Measurements from ENCODE around the gene CASR.

The CASR gene

DNA sequence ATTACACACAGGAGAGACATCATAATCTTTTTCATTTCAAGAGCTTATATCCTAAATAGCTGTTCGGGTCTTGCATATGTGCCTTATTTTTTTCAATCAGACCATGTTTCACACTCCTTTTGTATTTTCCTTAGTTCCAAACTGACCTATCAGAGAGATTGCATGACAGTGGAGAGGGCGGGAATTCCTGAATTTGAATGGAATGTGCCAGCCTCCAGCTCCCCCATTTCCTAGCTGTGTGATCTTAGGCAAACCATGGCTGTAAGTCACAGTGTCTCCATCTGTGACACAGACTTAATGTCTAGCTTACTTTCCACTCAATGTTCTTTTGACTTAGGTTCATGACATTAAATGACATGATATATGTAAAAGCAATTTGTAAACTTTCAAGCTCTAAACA lies 79.6 kb downstream of the CASR start:
- Mint-ChIP-seq H3K4me1 (peaks cover 7% of the 10 kb centered on the region), H3K9me3 (no peaks in the 10 kb centered on the region), H3K27ac (no peak overlapping the region), H3K36me3 (no peaks in the 10 kb centered on the region), H3K4me3 (no peak overlapping the region)
- no peak for ATAC-seq
- no peak for DNase-seq (ENCODE audit: low spot score in 2 of 2)

DNA sequence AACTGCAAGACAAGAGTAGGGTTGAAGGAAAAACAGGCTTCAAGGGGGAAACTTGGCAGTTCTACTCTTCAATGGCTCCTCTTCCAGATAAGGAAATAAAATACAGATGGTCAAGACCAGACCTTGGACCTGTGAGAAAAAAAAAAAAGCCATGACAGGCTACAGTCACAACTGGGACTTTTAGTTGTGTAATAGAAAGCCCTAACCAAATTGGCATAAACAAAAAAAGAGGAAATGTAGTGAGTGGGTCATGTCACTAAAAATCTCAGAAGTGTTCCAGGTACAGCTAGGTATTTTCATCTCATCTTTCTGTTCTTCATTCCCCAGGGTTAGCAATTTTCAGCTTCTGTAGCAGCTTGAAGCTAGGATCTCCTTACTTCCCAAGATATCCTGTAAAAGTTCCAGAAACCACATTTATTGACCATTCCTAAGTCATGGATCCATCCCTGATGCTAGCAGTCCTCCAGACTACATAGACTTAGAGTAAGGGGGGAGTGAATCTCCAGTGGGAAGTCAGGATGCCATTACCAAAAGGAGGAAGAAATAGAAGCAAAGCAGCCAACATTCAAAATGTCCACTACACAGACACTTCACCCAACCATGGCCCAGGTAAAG lies 80.6 kb downstream of the CASR start:
- Mint-ChIP-seq H3K27ac (no peak overlapping the region), H3K36me3 (no peaks in the 10 kb centered on the region), H3K9me3 (no peaks in the 10 kb centered on the region), H3K4me3 (no peak overlapping the region), H3K4me1 (no peaks in the 10 kb centered on the region)
- DNase-seq (ENCODE audit: low spot score in 2 of 2) (no peak), ATAC-seq (no peak)

DNA sequence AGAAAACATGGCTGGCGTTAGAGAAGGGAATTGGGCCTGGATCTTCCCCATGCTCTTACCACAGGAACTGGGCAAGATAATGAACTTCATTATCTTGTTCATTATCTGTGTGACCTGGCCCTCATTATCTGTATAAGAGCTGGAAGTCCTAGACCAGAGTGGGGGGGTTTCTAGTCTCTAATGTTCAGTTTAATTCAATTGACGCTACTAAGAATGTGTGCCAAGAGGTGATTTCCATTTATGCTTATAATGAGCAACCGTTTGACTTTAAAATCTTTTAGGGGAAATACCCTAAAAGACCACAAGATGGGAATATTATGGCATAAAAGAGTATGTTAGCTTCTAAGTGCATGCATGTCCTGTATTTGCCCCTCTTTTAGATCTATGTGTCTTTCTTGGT lies 82.5 kb downstream of the CASR start:
- Mint-ChIP-seq H3K4me3 (no peak overlapping the region), H3K36me3 (no peaks in the 10 kb centered on the region), H3K9me3 (no peaks in the 10 kb centered on the region), H3K27ac (no peak overlapping the region), H3K4me1 (peaks cover under 1% of the 10 kb centered on the region)
- no peak for ATAC-seq
- no peak for DNase-seq (ENCODE audit: low spot score in 2 of 2)

DNA sequence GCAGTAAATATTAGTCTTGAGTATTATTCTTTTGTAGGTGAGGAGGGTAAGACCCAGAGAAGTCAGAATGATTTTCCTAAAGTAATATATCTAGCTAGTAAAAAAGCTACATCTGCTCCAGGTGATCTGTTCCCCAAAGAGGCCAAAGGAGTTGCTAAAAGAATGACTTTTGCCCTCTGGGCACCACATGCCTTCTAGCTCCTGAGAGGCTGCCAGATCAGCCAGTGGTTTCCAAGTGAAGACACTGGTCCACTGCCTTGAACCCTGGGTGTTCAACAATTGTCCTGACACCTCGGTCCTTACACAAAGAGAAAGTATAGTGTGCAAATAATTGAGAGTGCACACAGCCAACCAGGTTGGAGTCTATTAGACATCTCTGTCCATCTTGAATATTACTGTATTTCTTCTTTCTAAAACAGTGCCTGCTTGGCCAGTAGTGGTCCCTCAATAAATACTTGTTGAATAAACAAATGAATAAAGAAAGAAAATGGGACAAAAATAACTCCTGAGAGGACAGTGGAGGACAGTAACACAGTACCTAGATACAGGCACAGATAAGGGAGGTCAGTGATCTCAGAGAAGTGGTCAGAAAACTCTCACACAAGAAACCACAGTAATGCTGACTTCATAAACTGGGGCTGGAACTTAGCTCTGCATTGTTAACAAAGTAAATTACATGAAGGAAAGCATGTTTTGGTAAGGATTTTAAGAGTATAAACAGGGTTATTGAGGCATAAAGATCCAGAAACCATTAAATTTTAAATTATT lies 85.0 kb downstream of the CASR start:
- H3K36me3 Mint-ChIP-seq = no peaks in the 10 kb centered on the region
- peaks cover 22% of the 10 kb centered on the region for H3K4me1 Mint-ChIP-seq
- H3K9me3 Mint-ChIP-seq = no peaks in the 10 kb centered on the region
- no peak overlapping the region for H3K27ac Mint-ChIP-seq
- H3K4me3 Mint-ChIP-seq = no peak overlapping the region
- peak; percentile 46 for ATAC-seq
- no peak for DNase-seq (ENCODE audit: low spot score in 2 of 2)

DNA sequence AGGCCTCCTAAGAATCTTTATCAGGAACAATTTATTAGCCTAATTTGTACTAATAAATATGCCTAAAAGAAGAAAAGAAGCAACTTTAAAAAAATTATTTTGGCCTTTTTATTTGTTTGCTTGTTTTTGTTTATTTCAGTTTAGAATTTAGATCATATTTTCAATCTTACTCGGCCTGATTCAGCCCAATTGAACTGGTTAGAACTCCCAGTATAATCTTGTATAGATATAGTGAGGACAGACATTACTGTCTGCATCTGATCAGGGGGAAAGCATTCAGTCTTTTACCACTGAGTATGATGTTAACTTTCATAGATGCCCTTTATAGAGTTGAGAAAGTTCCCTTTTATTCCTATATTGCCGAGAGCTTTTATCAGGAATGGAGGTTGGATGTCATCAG lies 85.6 kb downstream of the CASR start:
- no peak for ATAC-seq
- Mint-ChIP-seq H3K4me3 (no peak overlapping the region), H3K36me3 (no peaks in the 10 kb centered on the region), H3K9me3 (no peaks in the 10 kb centered on the region), H3K27ac (no peak overlapping the region), H3K4me1 (peaks cover 26% of the 10 kb centered on the region)
- DNase-seq (ENCODE audit: low spot score in 2 of 2) = no peak

DNA sequence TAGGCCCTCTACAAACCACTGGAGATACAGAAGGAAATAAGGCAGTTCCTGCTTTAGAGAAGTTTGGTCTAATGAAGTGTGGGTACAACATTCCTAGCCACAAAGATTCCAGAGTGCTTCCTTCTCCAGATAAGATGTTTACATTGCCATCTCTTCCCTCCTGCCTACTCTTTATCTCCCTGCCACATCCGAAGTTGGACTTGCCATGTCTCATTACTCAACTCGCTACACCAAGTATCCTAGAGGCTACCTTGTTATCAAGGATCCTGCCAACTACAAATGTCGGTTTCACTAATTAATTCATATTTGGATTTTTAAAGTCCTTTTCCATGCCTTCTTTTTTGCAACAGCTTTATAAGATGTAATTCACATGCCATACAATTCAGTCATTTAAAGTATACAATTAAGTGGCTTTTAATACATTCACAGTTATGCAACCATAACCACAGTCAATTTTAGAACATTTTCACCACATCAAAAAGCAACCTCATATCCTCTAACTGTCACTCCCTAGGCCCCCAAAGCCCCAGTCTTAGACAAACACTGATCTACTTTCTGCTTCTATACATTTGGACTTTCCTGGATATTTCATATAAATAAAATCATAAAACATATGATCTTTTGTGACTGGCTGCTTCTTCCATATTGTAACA lies 87.9 kb downstream of the CASR start:
- DNase-seq (ENCODE audit: low spot score in 2 of 2) (no peak), ATAC-seq (peak; percentile 55)
- H3K27ac Mint-ChIP-seq = no peak overlapping the region
- no peak overlapping the region for H3K4me3 Mint-ChIP-seq
- H3K9me3 Mint-ChIP-seq = no peaks in the 10 kb centered on the region
- H3K36me3 Mint-ChIP-seq = no peaks in the 10 kb centered on the region
- peaks cover 26% of the 10 kb centered on the region for H3K4me1 Mint-ChIP-seq

DNA sequence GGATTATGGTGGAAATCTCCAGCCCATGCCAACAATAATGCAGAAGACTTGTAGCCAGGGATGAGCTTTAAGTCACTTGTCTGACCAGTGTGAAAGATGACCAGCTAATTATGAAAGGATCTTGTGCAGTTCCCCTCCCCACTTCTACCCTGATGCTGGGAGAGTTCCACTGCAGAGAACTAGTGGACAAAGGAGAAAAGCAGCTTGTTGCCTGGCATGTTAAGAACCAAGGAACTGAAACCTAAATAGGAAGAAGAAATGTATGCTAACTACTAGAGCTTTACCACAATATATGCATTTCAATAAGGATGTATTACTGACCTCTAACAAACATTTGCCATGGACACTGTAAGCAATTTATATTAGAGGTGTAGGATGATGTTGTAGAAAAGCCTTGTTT lies 89.4 kb downstream of the CASR start:
- ATAC-seq = no peak
- no peaks in the 10 kb centered on the region for H3K36me3 Mint-ChIP-seq
- H3K27ac Mint-ChIP-seq = no peak overlapping the region
- H3K9me3 Mint-ChIP-seq = no peaks in the 10 kb centered on the region
- peaks cover 26% of the 10 kb centered on the region for H3K4me1 Mint-ChIP-seq
- H3K4me3 Mint-ChIP-seq = no peak overlapping the region
- DNase-seq (ENCODE audit: low spot score in 2 of 2) = no peak

DNA sequence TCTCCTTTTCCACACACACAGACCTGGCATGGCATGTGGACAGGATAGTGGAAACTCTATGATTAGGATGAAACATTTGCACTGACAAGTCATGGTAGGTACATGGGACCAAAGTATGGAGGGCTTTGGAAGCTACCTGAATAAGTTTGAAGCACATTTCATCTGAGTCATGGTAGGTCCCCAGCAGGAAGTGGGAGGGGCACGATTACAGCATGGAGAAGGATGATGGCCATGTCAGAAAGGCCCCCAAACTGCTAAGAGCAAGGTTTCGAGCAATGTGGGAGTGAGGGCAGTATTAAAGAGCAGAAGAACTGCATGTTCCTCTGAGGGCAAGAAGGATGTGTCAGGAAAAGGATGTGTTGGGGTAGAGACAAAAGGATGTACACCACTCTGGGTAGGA lies 90.0 kb downstream of the CASR start:
- ATAC-seq (peak; percentile 36), DNase-seq (ENCODE audit: low spot score in 2 of 2) (no peak)
- peak overlapping the region; percentile 12 for H3K27ac Mint-ChIP-seq
- no peaks in the 10 kb centered on the region for H3K36me3 Mint-ChIP-seq
- H3K4me1 Mint-ChIP-seq = peaks cover 26% of the 10 kb centered on the region
- H3K4me3 Mint-ChIP-seq = no peak overlapping the region
- H3K9me3 Mint-ChIP-seq = no peaks in the 10 kb centered on the region

DNA sequence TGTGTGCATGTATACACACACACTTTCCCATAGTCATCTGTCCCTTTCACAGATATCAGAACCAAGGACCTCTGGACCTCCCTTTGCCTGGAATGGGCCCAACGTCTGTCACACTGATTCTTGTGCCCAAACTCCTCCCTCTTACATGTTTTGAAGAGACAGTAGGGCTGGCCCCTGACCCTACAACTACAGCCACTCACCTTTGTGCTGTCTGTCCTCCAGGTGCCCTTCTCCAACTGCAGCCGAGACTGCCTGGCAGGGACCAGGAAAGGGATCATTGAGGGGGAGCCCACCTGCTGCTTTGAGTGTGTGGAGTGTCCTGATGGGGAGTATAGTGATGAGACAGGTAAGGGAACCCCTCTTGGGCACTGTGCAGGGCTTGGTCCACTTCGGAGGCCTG lies 98.4 kb downstream of the CASR start:
- Mint-ChIP-seq H3K27ac (no peak overlapping the region), H3K36me3 (no peaks in the 10 kb centered on the region), H3K9me3 (no peaks in the 10 kb centered on the region), H3K4me1 (no peaks in the 10 kb centered on the region), H3K4me3 (no peak overlapping the region)
- no peak for ATAC-seq
- DNase-seq (ENCODE audit: low spot score in 2 of 2) = no peak

DNA sequence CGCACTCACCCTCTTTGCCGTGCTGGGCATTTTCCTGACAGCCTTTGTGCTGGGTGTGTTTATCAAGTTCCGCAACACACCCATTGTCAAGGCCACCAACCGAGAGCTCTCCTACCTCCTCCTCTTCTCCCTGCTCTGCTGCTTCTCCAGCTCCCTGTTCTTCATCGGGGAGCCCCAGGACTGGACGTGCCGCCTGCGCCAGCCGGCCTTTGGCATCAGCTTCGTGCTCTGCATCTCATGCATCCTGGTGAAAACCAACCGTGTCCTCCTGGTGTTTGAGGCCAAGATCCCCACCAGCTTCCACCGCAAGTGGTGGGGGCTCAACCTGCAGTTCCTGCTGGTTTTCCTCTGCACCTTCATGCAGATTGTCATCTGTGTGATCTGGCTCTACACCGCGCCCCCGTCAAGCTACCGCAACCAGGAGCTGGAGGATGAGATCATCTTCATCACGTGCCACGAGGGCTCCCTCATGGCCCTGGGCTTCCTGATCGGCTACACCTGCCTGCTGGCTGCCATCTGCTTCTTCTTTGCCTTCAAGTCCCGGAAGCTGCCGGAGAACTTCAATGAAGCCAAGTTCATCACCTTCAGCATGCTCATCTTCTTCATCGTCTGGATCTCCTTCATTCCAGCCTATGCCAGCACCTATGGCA lies 100.5 kb downstream of the CASR start:
- H3K27ac Mint-ChIP-seq = no peak overlapping the region

DNA sequence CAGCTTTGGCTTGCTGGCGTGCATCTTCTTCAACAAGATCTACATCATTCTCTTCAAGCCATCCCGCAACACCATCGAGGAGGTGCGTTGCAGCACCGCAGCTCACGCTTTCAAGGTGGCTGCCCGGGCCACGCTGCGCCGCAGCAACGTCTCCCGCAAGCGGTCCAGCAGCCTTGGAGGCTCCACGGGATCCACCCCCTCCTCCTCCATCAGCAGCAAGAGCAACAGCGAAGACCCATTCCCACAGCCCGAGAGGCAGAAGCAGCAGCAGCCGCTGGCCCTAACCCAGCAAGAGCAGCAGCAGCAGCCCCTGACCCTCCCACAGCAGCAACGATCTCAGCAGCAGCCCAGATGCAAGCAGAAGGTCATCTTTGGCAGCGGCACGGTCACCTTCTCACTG lies 101.0 kb downstream of the CASR start:
- ATAC-seq (no peak), DNase-seq (ENCODE audit: low spot score in 2 of 2) (no peak)
- Mint-ChIP-seq H3K36me3 (no peaks in the 10 kb centered on the region), H3K4me1 (no peaks in the 10 kb centered on the region), H3K9me3 (no peaks in the 10 kb centered on the region), H3K4me3 (no peak overlapping the region), H3K27ac (no peak overlapping the region)

More for the DNA sequence above, 100.5 kb downstream of the CASR start:
- H3K4me3 Mint-ChIP-seq = no peak overlapping the region
- ATAC-seq (no peak), DNase-seq (ENCODE audit: low spot score in 2 of 2) (no peak)
- H3K36me3 Mint-ChIP-seq = no peaks in the 10 kb centered on the region
- H3K4me1 Mint-ChIP-seq = no peaks in the 10 kb centered on the region
- no peaks in the 10 kb centered on the region for H3K9me3 Mint-ChIP-seq

DNA sequence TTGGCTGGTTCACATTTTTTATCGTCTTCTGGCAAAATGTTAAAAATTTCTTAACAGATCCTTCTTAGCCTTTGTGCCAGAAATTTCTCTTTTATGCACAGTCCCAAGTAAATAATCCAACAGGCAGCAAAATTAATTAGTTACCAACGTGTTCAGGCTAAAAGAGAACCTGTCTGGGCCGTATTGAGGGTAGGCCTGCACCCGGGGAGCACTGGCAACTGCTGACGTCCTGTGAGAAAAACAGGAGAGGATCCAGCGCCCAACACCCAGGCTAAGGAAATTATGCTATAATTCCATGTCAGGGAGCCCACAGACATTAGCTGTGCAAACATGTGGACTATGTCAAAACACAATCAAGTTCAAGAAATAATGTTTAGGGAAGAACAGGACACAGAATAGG lies 110.9 kb downstream of the CASR start:
- H3K36me3 Mint-ChIP-seq = no peaks in the 10 kb centered on the region
- DNase-seq (ENCODE audit: low spot score in 2 of 2) (no peak), ATAC-seq (no peak)
- H3K9me3 Mint-ChIP-seq = no peaks in the 10 kb centered on the region
- no peak overlapping the region for H3K27ac Mint-ChIP-seq
- peaks cover 12% of the 10 kb centered on the region for H3K4me1 Mint-ChIP-seq
- H3K4me3 Mint-ChIP-seq = no peak overlapping the region

DNA sequence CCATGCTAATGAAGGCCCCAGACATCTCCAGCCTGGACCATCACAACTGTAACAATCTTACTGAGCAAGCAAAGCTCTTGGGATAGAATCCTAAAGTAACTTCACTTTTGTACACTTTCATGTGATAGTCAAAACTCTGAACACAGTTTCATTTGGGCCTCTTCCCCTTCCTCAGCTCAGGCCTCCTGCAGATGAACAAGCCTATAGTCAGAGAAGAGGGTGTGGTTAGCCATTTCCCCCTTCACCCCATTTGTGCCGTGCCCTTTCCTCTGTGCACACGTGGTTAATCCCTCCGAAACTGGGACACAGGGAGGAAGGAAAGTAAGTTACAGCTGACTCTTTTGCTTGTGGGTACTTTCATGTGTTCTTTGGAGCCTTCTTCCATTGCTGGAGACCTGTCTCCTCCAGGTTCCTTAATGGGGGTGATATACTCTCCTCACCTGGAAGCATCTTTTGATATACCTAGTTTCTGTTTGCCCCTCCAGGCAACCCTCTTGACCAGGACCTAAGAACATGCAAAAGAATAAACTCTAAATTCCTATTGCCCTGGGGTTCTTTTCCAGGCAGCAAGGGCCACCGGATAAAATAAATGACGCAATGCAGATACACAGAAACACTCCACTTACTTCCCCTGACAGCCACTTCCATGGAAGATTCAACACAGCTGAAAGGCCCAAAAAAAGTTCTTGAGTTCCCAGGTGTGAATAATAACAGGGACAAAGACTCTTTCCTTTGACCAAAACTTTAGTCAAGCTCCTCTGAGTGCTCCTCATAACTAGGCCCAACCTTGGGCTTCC lies 112.0 kb downstream of the CASR start:
- H3K4me3 Mint-ChIP-seq = no peak overlapping the region
- H3K4me1 Mint-ChIP-seq = peaks cover 12% of the 10 kb centered on the region
- no peak overlapping the region for H3K27ac Mint-ChIP-seq
- H3K36me3 Mint-ChIP-seq = no peaks in the 10 kb centered on the region
- no peaks in the 10 kb centered on the region for H3K9me3 Mint-ChIP-seq
- ATAC-seq (peak; percentile 58), DNase-seq (ENCODE audit: low spot score in 2 of 2) (no peak)

DNA sequence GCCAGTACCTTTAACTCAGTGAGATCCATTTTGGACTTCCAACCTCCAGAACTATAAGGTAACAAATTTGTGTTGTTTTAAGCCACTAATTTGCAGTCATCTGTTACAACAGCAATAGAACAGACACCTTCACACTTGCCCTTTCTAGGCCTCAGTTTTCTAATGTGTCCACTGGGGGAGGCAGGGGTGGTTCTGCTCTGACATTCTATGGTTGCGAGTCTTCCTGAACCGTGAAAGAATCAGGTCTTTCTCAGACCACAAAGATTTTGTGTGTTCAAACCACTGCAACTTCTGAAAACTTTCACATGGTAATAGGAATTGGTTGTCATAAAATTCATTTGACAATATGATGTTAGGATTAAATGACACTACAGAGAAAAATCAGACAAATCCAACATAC lies 114.8 kb downstream of the CASR start:
- Mint-ChIP-seq H3K4me1 (peaks cover 12% of the 10 kb centered on the region), H3K27ac (no peak overlapping the region)

DNA sequence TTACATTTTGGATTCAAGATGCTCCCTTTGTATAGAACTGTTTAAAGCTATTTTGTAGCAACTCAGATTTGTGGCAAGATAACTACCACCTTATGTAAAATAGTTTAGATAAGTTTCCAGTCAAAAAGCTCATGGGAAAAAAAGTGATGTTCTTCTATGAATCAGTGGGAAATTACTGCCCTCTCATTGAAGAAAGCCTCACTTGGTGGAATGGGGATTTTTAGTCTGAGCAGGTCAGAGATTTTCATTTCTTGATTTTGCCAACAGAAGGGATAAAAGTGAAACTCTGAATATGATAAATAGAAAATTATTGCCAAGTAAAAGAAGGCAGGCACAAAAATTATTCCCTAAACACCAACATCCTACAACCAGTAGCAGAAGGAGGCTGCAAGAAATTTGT lies 115.7 kb downstream of the CASR start:
- DNase-seq (ENCODE audit: low spot score in 2 of 2) (no peak), ATAC-seq (peak; percentile 28)
- H3K36me3 Mint-ChIP-seq = no peaks in the 10 kb centered on the region
- peaks cover 12% of the 10 kb centered on the region for H3K4me1 Mint-ChIP-seq
- no peaks in the 10 kb centered on the region for H3K9me3 Mint-ChIP-seq
- no peak overlapping the region for H3K4me3 Mint-ChIP-seq
- no peak overlapping the region for H3K27ac Mint-ChIP-seq

More for the DNA sequence above, 114.8 kb downstream of the CASR start:
- DNase-seq (ENCODE audit: low spot score in 2 of 2) (no peak), ATAC-seq (peak; percentile 89)
- Mint-ChIP-seq H3K4me3 (no peak overlapping the region), H3K9me3 (no peaks in the 10 kb centered on the region), H3K36me3 (no peaks in the 10 kb centered on the region)

Data from stimulated activated effector memory CD8-positive, alpha-beta T cell treated with anti-CD3 and anti-CD28 coated beads, Interleukin-12 subunit alpha, Interleukin-12 subunit beta, amount 100 ng/mL, for 72 hours (primary cell).